Erythroblast (primary cell): ENCODE data around the gene OTOGL.

Experiments
- GATA1 ChIP-seq: IDR thresholded peaks from 2 replicates; pipeline ENCODE4 v1.6.1; 2011; ENCODE audit warnings: low read depth, mild to moderate bottlenecking, control low read depth, low read length, moderate library complexity
- POLR2A ChIP-seq: IDR thresholded peaks from 2 replicates; pipeline ENCODE4 v1.6.1; 2011; ENCODE audit warnings: mild to moderate bottlenecking, low read length

GRCh38 chr12:80168936-80169335 lies 69.6 kb downstream of the OTOGL start:
- TF ChIP-seq POLR2A, result no peak
- TF ChIP-seq GATA1, result no peak
